Measurements from ENCODE around the gene ZNF385D. TPM values are rescaled to one million over a fixed set of nuclear protein-coding genes. Genes with fewer than 3 reads are reported as not detected.

ZNF385D gene
- total RNA-seq, 8 experiments from 2014 or later = 3.9 to 9.6 (median 5.0) TPM

DNA sequence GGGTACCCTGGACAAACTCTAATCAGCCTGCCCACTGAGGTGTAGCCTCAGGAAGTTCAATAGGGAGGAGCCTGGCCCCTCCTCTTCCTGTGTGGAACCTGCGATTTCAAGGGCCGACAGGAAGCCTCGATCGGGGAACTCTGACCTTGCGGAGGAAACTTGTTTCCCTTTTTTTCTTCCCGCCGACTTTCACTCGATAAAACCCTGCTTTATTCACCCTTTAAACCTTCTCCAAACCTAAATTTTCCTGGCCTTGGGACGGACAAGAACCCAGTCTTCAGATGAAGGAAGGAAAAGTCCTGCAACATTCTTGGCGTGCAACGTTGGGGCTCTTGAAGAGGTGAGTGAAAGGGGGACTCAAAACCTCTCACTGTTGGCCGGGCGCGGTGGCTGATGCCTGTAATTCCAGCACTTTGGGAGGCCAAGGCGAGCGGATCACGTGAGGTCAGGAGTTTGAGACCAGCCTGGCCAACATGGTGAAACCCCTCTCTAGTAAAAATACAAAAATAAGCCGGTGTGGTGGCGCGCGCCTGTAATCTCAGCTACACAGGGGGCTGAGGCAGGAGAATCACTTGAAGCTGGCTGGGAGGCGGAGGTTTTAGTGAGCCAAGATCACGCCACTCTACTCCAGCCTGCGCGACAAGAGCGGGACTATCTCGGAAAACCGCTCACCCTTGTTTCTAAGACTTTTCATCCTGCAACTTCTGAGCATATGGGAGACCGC, 208.2 kb downstream of the ZNF385D start:
- Histone ChIP-seq H3K4me3 (no peak overlapping the region), H3K27ac (no peak overlapping the region), H3K4me1 (replicated peaks in 1 of 2) (peaks cover 0 to 9% of the 10 kb centered on the region in 2 donors)
- 83 to 100% (median 92%) methylated on average over 4 to 22 of the region's 29 CpGs; no CpG with 5 or more reads in 1 of the 10 experiments for WGBS, 10 experiments
- in situ Hi-C loops (cut with MboI; ENCODE audit: low pct_unique_long_range_greater_than_20kb in 2 of 9, low sequenced_read_pairs in 9 of 9, unreplicated experiment in 9 of 9) = no loop called here
- ATAC-seq (replicated peaks in 6 of 8) = no peak

DNA sequence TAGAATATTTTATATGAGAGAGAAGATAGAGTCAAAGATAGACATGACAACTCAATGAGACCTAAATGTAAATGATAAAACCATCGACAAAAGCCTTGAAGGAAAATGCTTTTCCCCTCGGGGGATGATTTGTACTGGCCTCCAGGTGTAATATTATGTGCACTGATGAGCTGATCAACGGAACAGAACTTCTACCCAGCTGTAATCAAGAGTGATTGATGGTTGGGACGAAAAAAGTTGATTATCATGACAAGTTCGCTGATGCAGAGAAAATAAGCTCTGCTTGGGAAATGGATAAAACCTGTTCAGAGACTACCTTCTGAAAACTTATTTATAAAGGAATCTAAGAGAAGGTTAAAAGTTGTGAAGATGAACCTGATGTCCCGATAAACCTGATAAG, 210.7 kb downstream of the ZNF385D start:
- Histone ChIP-seq H3K4me3 (no peak overlapping the region), H3K27ac (no peak overlapping the region), H3K4me1 (replicated peaks in 1 of 2) (peaks cover 0 to 9% of the 10 kb centered on the region in 2 donors)
- WGBS, 10 experiments = 55 to 96% (median 84%) methylated on average over 3 to 6 of the region's 6 CpGs
- ATAC-seq (replicated peaks in 6 of 8) = no peak
- in situ Hi-C loops (cut with MboI; ENCODE audit: low pct_unique_long_range_greater_than_20kb in 2 of 9, low sequenced_read_pairs in 9 of 9, unreplicated experiment in 9 of 9) = no loop called here

DNA sequence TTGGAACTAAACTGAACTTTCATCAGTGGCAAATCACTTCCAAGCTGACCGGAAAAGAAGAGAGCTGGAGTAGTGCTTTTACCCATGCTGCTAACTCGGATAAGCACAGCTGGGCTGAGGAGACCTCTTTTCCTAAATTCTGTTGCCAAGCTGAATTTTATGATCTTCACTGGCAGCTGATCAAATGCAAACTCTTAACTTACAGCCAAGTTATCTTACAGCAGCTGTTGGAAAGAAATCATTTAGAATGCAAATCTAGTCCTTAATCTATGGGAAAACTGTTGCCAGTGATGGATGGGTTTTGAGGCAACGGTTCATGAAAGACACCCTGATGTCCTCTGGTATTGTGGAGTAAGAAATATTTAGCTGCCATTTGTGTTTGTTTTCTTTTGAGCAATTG, 216.5 kb downstream of the ZNF385D start:
- peak in 1 of 8 experiments; percentile 39 for ATAC-seq (replicated peaks in 6 of 8)
- H3K4me3 ChIP-seq = no peak overlapping the region
- no peak overlapping the region for H3K27ac ChIP-seq
- in situ Hi-C loops (cut with MboI; ENCODE audit: low pct_unique_long_range_greater_than_20kb in 2 of 9, low sequenced_read_pairs in 9 of 9, unreplicated experiment in 9 of 9) = no loop called here
- WGBS, 10 experiments = 0 to 100% (median 11%) methylated on average over 1 to 3 of the region's 3 CpGs; no CpG with 5 or more reads in 2 of the 10 experiments
- peaks cover 0 to 13% of the 10 kb centered on the region in 2 donors for H3K4me1 ChIP-seq (replicated peaks in 1 of 2)

GRCh38 chr3:21533002-21533401, 218.0 kb downstream of the ZNF385D start:
- peak in 5 of 8 experiments; percentile 47 to 91 (median 72) for ATAC-seq (replicated peaks in 6 of 8)
- peaks cover 0 to 13% of the 10 kb centered on the region in 2 donors for H3K4me1 ChIP-seq (replicated peaks in 1 of 2)
- H3K4me3 ChIP-seq = no peak overlapping the region
- no peak overlapping the region for H3K27ac ChIP-seq
- WGBS, 10 experiments = 9 to 74% (median 33%) methylated on average over 2 to 5 of the region's 5 CpGs; no CpG with 5 or more reads in 1 of the 10 experiments
- in situ Hi-C loops (cut with MboI; ENCODE audit: low pct_unique_long_range_greater_than_20kb in 2 of 9, low sequenced_read_pairs in 9 of 9, unreplicated experiment in 9 of 9) = no loop called here

- Histone ChIP-seq H3K4me3 (no peak overlapping the region), H3K4me1 (replicated peaks in 1 of 2) (peaks cover 0 to 13% of the 10 kb centered on the region in 2 donors), H3K27ac (no peak overlapping the region)
- in situ Hi-C loops (cut with MboI; ENCODE audit: low pct_unique_long_range_greater_than_20kb in 2 of 9, low sequenced_read_pairs in 9 of 9, unreplicated experiment in 9 of 9) = no loop called here
- ATAC-seq (replicated peaks in 6 of 8) = no peak
- WGBS, 10 experiments = 56 to 100% (median 85%) methylated on average over 1 to 3 of the region's 3 CpGs; no CpG with 5 or more reads in 1 of the 10 experiments
Observed at GRCh38 chr3:21531909-21532308, 219.1 kb downstream of the ZNF385D start.

DNA sequence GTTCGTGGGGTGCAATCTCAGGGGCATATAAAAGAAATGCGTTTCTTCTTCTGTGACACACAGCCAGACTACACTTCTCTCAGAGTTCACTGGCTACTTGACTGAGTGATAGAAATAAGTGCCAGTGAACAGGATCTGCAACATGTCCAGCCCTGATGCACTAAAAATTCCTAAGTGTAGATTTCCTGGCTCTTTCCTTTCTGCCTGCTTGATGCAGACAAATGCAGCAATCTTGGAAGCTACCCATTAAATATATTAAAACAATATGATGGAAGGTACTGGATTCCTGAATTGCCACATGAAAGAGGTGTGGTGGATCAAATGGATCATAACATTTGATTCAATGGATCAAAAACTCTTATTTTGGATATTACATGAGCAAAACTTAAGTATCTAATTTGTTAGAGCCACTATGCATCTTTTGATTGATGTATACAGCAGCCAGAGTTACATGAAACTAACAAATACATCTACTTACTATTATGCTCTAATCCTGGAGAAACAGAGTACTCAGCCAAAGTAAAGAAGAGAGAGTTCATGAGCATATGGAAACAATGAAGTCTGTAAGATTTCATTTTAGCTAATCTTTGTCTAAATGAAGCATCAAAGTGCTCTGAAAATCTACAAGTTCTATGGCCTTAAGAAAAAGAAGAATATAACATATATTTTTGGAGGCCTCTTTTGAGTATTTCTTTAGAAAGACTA, 222.6 kb downstream of the ZNF385D start:
- ATAC-seq (replicated peaks in 6 of 8) = no peak
- H3K4me3 ChIP-seq = no peak overlapping the region
- H3K27ac ChIP-seq = no peak overlapping the region
- in situ Hi-C loops (cut with MboI; ENCODE audit: low pct_unique_long_range_greater_than_20kb in 2 of 9, low sequenced_read_pairs in 9 of 9, unreplicated experiment in 9 of 9) = no loop called here
- 25 to 100% (median 82%) methylated on average over 1 to 2 of the region's 2 CpGs; no CpG with 5 or more reads in 1 of the 10 experiments for WGBS, 10 experiments
- peaks cover 0 to 11% of the 10 kb centered on the region in 2 donors for H3K4me1 ChIP-seq (replicated peaks in 1 of 2)

GRCh38 chr3:21526461-21526860, 224.5 kb downstream of the ZNF385D start:
- in situ Hi-C loops (cut with MboI; ENCODE audit: low pct_unique_long_range_greater_than_20kb in 2 of 9, low sequenced_read_pairs in 9 of 9, unreplicated experiment in 9 of 9) = no loop called here
- H3K4me1 ChIP-seq (replicated peaks in 1 of 2) = no peaks in the 10 kb centered on the region
- WGBS, 10 experiments = 86 to 100% (median 97%) methylated on average over 2 to 4 of the region's 4 CpGs; no CpG with 5 or more reads in 1 of the 10 experiments
- no peak overlapping the region for H3K27ac ChIP-seq
- H3K4me3 ChIP-seq = no peak overlapping the region
- ATAC-seq (replicated peaks in 6 of 8) = no peak

DNA sequence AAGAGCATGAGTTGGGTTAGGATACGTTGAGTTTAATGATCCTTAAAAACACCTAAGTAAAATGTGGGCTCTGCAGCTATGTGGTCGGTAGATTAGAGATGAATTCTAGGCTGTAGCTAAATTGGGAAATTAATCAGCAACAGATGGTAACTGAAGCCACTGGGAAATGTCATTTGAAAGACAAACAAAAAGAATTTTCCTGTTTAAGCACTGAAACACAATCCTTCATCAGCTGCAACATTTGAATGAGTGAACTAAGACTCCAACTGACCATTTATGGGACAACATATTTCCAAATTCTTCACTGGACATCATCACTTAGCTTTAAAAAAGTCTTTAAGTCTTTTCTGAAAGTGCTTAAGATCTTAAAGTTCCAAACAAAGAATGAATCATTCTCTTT, 226.9 kb downstream of the ZNF385D start:
- in situ Hi-C loops (cut with MboI; ENCODE audit: low pct_unique_long_range_greater_than_20kb in 2 of 9, low sequenced_read_pairs in 9 of 9, unreplicated experiment in 9 of 9) = no loop called here

DNA sequence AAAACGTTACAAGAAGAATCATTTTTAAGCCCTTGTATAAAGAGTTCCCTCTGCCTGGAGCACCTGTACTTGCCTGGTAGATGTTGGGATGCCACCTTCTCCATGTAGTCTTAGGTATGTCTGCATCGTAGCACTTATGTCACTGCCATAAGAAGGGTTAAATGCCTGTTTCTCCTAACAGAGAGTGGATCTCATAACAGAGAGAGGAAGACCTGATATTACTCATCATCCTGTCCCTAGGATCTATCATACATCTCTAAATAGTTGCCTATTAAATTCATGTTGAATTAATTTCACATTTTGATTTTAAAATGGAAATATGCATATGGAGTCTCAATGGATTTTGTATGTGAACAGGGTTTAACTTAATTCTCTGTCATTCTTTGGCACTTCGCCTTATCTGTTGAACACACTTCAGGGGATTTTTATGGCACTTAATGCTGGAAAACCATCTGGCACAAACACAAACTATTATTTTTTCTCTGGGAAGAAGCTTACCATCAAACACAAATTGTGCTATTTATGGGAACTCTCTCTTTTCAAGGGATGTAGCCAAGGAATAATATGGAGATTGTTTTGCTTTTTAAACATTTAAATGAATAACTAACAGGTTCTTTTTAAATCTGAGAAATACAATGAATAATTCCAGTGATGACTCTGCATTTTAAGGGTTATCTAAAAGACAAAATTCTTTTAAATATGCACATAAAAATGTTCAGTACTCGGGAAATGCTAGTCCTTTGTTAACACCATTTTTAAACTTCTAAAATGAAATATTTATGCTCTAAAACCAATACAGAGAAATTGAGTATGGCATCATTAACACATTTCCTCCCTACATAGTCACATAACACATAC, 230.7 kb downstream of the ZNF385D start:
- H3K27ac ChIP-seq = no peak overlapping the region
- peaks cover 0 to 2% of the 10 kb centered on the region in 2 donors for H3K4me1 ChIP-seq (replicated peaks in 1 of 2)
- no peak overlapping the region for H3K4me3 ChIP-seq
- WGBS, 10 experiments = 0 to 100% (median 76%) methylated on average over 1 to 4 of the region's 4 CpGs
- in situ Hi-C loops (cut with MboI; ENCODE audit: low pct_unique_long_range_greater_than_20kb in 2 of 9, low sequenced_read_pairs in 9 of 9, unreplicated experiment in 9 of 9) = no loop called here
- peak in 3 of 8 experiments; percentile 57 to 68 (median 59) for ATAC-seq (replicated peaks in 6 of 8)

More for the DNA sequence above, 226.9 kb downstream of the ZNF385D start:
- ATAC-seq (replicated peaks in 6 of 8) = no peak
- Histone ChIP-seq H3K27ac (no peak overlapping the region), H3K4me1 (replicated peaks in 1 of 2) (no peaks in the 10 kb centered on the region), H3K4me3 (no peak overlapping the region)
- 29 to 100% (median 71%) methylated on average over 1 to 2 of the region's 2 CpGs; no CpG with 5 or more reads in 1 of the 10 experiments for WGBS, 10 experiments

GRCh38 chr3:21517184-21517583, 233.8 kb downstream of the ZNF385D start:
- ATAC-seq (replicated peaks in 6 of 8) = no peak
- Histone ChIP-seq H3K4me3 (no peak overlapping the region), H3K4me1 (replicated peaks in 1 of 2) (peaks cover 0 to 2% of the 10 kb centered on the region in 2 donors), H3K27ac (no peak overlapping the region)
- in situ Hi-C loops (cut with MboI; ENCODE audit: low pct_unique_long_range_greater_than_20kb in 2 of 9, low sequenced_read_pairs in 9 of 9, unreplicated experiment in 9 of 9) = no loop called here
- 40 to 100% (median 87%) methylated on average over 3 of the region's 3 CpGs; no CpG with 5 or more reads in 4 of the 10 experiments for WGBS, 10 experiments

DNA sequence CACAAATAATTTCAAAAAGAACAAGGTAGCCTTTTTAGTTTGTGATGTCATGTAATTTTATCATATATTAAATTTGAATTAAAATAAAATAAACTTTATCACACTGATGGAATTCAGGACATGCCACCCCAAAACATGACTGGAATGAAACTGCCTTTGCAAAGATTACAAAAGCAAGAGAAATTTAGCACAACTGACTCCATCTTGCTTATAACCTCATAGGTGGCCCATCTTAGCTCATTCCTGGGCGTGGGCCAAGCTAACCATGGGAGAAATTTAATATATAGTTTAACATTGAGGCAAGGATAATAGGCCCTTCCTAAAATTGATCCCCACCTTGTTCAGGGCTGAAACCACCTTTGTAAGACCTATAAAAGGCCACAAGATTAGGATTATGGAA, 235.6 kb downstream of the ZNF385D start:
- ATAC-seq (replicated peaks in 6 of 8) = no peak
- in situ Hi-C loops (cut with MboI; ENCODE audit: low pct_unique_long_range_greater_than_20kb in 2 of 9, low sequenced_read_pairs in 9 of 9, unreplicated experiment in 9 of 9) = no loop called here
- Histone ChIP-seq H3K27ac (no peak overlapping the region), H3K4me3 (no peak overlapping the region), H3K4me1 (replicated peaks in 1 of 2) (peaks cover under 1 to 7% of the 10 kb centered on the region in 2 donors)
- 50 to 100% (median 84%) methylated on average over 1 of the region's 1 CpG; no CpG with 5 or more reads in 4 of the 10 experiments for WGBS, 10 experiments

GRCh38 chr3:21509731-21510470, 241.1 kb downstream of the ZNF385D start:
- peak overlapping the region in 1 of 2 donors; percentile 19 for H3K27ac ChIP-seq
- H3K4me1 ChIP-seq (replicated peaks in 1 of 2) = peaks cover 3 to 23% of the 10 kb centered on the region in 2 donors
- peak in 5 of 8 experiments; percentile 77 to 96 (median 88) for ATAC-seq (replicated peaks in 6 of 8)
- no peak overlapping the region for H3K4me3 ChIP-seq
- in situ Hi-C loops (cut with MboI; ENCODE audit: low pct_unique_long_range_greater_than_20kb in 2 of 9, low sequenced_read_pairs in 9 of 9, unreplicated experiment in 9 of 9) = no loop called here
- 20 to 85% (median 53%) methylated on average over 1 to 5 of the region's 5 CpGs for WGBS, 10 experiments
